Stimulated activated CD4-positive, alpha-beta T cell treated with anti-CD3 and anti-CD28 coated beads, TNF-alpha, amount 100 ng/mL, for 1 hour (primary cell): ENCODE measurements around the gene IL4R.
"Not testable (repeated sequence)": the region's sequence is repeated elsewhere in the genome, so short reads cannot be mapped to it uniquely, and the experiment has no call there.

Source experiments
- DNase-seq, 3 donors: peaks; one replicate each; pipeline ENCODE4 v3.0.0-alpha.2; 2020; ENCODE audit warnings: low read depth in 3 of 3, low spot score in 1 of 3

IL4R gene

GRCh38 chr16:27287887-27288286 lies 25.9 kb upstream of the IL4R start:
- no peak for DNase-seq

- not testable (repeated sequence) for DNase-seq
Measured at GRCh38 chr16:27288313-27288712, 25.5 kb upstream of the IL4R start.

- no peak for DNase-seq
Measured at GRCh38 chr16:27289669-27290068, 24.1 kb upstream of the IL4R start.

GRCh38 chr16:27290562-27290961 lies 23.2 kb upstream of the IL4R start:
- DNase-seq, result no peak

- DNase-seq, result no peak
Measured at GRCh38 chr16:27291106-27291505, 22.7 kb upstream of the IL4R start.

- no peak for DNase-seq
Measured at GRCh38 chr16:27291722-27292240, 22.0 kb upstream of the IL4R start.

- DNase-seq, result no peak
Measured at GRCh38 chr16:27293343-27293742, 20.4 kb upstream of the IL4R start.

GRCh38 chr16:27298132-27298531 lies 15.6 kb upstream of the IL4R start:
- DNase-seq, result no peak

- DNase-seq, result no peak
Measured at GRCh38 chr16:27301236-27301861, 12.4 kb upstream of the IL4R start.

- DNase-seq, result no peak
Measured at GRCh38 chr16:27302126-27302525, 11.6 kb upstream of the IL4R start.

- DNase-seq, result no peak
Measured at GRCh38 chr16:27303256-27304100, 10.3 kb upstream of the IL4R start.

- DNase-seq, result no peak
Measured at GRCh38 chr16:27304102-27304501, 9.7 kb upstream of the IL4R start.

- no peak for DNase-seq
Measured at GRCh38 chr16:27304881-27305745, 8.7 kb upstream of the IL4R start.

- DNase-seq, result no peak
Measured at GRCh38 chr16:27305839-27306442, 7.8 kb upstream of the IL4R start.

GRCh38 chr16:27308792-27309191 lies 5.0 kb upstream of the IL4R start:
- DNase-seq, result no peak

GRCh38 chr16:27310576-27311447 lies 3.0 kb upstream of the IL4R start:
- no peak for DNase-seq

- no peak for DNase-seq
Measured at GRCh38 chr16:27311448-27311830, 2.3 kb upstream of the IL4R start.

- DNase-seq, result no peak
Measured at GRCh38 chr16:27311897-27312303, 1.9 kb upstream of the IL4R start.

GRCh38 chr16:27312580-27313421 lies 973 bp upstream of the IL4R start:
- no peak for DNase-seq
